Type B pancreatic cell (in vitro differentiated cells): ENCODE measurements around the gene NET1. TPM values are rescaled to one million over a fixed set of nuclear protein-coding genes. Genes with fewer than 3 reads are reported as not detected.

Source experiments
- DNase-seq: peaks from one replicate; pipeline ENCODE4 v3.0.0; 2021; ENCODE audit warnings: mixed read lengths; ENCODE audit not compliant: unreplicated experiment; ENCODE audit errors: extremely low spot score
- H3K27ac Mint-ChIP-seq: 2 replicates; pipeline ENCODE4 v1.8.0; 2021; ENCODE audit warnings: mild to moderate bottlenecking, mixed read lengths
- H3K27me3 Mint-ChIP-seq: 2 replicates; pipeline ENCODE4 v1.8.0; 2021; ENCODE audit warnings: mixed read lengths
- H3K36me3 Mint-ChIP-seq: 2 replicates; pipeline ENCODE4 v1.8.0; 2021; ENCODE audit warnings: mixed read lengths
- H3K4me1 Mint-ChIP-seq: one replicate; pipeline ENCODE4 v1.8.0; 2021; ENCODE audit warnings: mixed read lengths; ENCODE audit not compliant: unreplicated experiment
- H3K4me3 Mint-ChIP-seq: 2 replicates; pipeline ENCODE4 v1.8.0; 2021; ENCODE audit warnings: mild to moderate bottlenecking, mixed read lengths
- H3K9me3 Mint-ChIP-seq: 2 replicates; pipeline ENCODE4 v1.8.0; 2021; ENCODE audit warnings: mixed read lengths
- CTCF ChIP-seq: fragments of 200-600 bp; sonication (generic); conservative IDR thresholded peaks from 2 replicates; pipeline ENCODE4 v1.5.0; 2021; ENCODE audit warnings: antibody characterized with exemption, mild to moderate bottlenecking
- total RNA-seq: library from RNA; stranded (reverse); gene quantifications from 2 replicates; pipeline ENCODE4 v1.2.1, GENCODE V29; 2021; ENCODE audit warnings: low replicate concordance

NET1 gene
- total RNA-seq, 1 donor from 2014 or later = 105 TPM

DNA sequence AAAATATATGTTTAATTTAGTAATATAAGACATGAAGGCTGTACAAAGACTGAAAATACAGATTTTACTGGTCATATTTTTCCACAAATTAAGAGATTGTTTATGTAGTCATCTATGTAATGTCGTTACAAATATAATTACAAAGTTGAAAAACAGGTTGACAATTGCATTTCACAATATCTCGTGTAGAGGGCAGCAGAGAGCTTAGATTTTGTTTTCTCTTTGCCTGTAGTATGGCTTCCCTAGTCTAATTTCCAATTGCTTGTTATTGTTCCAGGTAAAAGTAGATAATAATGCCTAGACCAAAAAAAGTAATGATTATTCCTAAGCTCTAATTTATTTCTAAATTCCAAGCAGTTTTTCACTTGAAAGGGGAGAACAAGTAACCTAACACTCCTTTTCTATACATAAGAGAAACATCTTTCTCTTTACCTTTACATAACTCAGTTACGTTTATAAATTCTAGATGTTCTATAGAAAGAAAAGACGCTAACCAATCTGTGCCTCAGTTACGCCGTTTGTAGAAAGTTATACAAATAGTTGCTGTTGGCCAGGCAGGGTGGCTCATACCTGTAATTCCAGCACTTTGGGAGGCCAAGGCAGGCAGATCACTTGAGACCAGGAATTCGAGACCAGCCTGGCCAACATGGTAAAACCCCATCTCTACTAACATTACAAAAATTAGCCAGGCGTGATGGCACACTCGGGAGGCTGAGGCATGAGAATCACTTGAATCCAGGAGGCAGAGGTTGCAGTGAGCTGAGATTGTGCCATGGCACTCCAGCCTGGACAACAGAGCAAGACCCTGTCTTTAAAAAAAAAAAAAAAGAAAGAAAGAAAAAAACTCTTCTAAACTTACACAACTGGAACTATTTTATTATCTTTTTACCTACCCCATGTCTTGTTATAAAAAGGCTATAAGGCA lies 30.0 kb downstream of the NET1 start:
- Mint-ChIP-seq H3K27me3 (no peaks in the 10 kb centered on the region), H3K36me3 (no peaks in the 10 kb centered on the region), H3K27ac (peak overlapping the region; percentile 57), H3K9me3 (no peaks in the 10 kb centered on the region), H3K4me1 (peaks cover 19% of the 10 kb centered on the region), H3K4me3 (no peak overlapping the region)
- TF ChIP-seq CTCF = peak; percentile 90
- DNase-seq = no peak

- H3K4me1 Mint-ChIP-seq = peaks cover 24% of the 10 kb centered on the region
- no peak overlapping the region for H3K4me3 Mint-ChIP-seq
- TF ChIP-seq CTCF = no peak
- H3K27ac Mint-ChIP-seq = no peak overlapping the region
- H3K9me3 Mint-ChIP-seq = no peaks in the 10 kb centered on the region
- H3K27me3 Mint-ChIP-seq = no peaks in the 10 kb centered on the region
- H3K36me3 Mint-ChIP-seq = no peaks in the 10 kb centered on the region
- DNase-seq = no peak
These were observed 30.6 kb downstream of the NET1 start for GRCh38 chr10:5442990-5443370.

DNA sequence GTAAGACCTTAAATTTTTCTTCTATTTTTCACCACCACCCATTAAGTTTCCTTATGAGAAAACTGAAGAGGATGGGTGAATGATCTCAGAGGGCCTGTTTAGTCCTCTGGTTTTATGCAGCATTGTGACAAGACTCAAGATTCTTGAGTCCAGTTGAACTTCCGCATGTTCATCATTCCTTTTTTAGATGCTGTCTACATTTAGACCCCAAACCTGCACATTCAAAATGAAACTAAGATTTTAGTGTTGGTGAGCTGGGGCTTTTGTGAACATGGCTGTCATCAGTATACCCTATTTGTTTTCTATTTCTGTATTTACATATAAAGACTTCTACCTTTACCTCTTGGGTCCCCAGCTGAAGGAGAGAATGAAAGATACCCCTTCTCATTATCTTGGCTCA lies 31.1 kb downstream of the NET1 start:
- H3K27me3 Mint-ChIP-seq = no peaks in the 10 kb centered on the region
- no peak overlapping the region for H3K27ac Mint-ChIP-seq
- H3K4me3 Mint-ChIP-seq = no peak overlapping the region
- TF ChIP-seq CTCF = no peak
- peaks cover 26% of the 10 kb centered on the region for H3K4me1 Mint-ChIP-seq
- no peak for DNase-seq
- H3K9me3 Mint-ChIP-seq = no peaks in the 10 kb centered on the region
- H3K36me3 Mint-ChIP-seq = no peaks in the 10 kb centered on the region

DNA sequence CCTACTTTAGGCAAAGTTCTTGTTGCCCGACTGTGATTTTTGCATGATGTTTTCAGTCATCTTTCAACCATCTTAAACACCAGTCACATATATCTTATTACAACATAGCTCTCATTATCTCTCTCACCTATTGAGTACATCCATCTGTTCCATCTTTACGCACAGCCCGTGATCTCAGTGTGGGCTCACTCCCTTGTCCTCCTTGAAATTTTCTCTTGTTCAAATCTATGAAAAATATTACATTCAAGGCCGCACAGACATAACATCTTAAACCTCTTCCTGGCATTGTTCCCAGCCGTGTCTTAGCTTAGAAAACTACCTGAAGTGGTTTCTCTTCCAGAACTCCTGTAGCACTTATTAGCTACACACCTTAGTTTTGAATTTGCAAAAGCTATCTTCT lies 32.6 kb downstream of the NET1 start:
- no peak for DNase-seq
- no peaks in the 10 kb centered on the region for H3K9me3 Mint-ChIP-seq
- no peak overlapping the region for H3K27ac Mint-ChIP-seq
- no peaks in the 10 kb centered on the region for H3K27me3 Mint-ChIP-seq
- TF ChIP-seq CTCF = no peak
- no peak overlapping the region for H3K4me3 Mint-ChIP-seq
- H3K36me3 Mint-ChIP-seq = no peaks in the 10 kb centered on the region
- peaks cover 35% of the 10 kb centered on the region for H3K4me1 Mint-ChIP-seq

DNA sequence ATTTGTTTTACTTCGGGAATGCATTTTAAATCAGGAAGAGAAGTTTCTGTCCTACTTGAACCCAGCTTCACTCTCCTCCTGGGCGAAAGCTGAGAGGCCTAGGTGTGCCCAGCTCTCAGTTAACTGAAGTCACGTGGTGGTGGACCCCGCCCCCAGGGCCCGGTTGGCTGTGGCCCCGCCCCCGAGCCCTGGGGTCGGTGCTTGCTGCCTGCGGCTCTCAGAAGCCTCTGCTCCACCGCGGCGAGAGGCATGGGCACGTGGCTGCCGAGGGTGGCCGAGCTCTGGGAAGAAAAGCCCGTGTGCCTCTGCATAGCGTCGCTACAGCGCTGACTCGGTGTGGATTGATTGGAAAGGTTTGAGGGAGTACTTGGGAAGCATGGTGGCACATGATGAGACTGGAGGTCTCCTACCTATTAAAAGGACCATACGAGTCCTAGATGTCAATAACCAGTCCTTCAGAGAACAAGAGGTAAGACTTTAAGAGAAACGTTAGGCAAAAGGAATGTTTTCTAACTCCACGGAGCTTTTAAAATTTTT lies 34.1 kb downstream of the NET1 start:
- Mint-ChIP-seq H3K4me1 (peaks cover 43% of the 10 kb centered on the region), H3K27me3 (no peaks in the 10 kb centered on the region), H3K27ac (peak overlapping the region; percentile 88), H3K36me3 (peaks cover 4% of the 10 kb centered on the region), H3K4me3 (peak overlapping the region; percentile 97), H3K9me3 (no peaks in the 10 kb centered on the region)
- peak; percentile 94 for DNase-seq
- TF ChIP-seq CTCF = peak; percentile 13
